ENCODE data around the gene ST3GAL6.

ST3GAL6 gene

DNA sequence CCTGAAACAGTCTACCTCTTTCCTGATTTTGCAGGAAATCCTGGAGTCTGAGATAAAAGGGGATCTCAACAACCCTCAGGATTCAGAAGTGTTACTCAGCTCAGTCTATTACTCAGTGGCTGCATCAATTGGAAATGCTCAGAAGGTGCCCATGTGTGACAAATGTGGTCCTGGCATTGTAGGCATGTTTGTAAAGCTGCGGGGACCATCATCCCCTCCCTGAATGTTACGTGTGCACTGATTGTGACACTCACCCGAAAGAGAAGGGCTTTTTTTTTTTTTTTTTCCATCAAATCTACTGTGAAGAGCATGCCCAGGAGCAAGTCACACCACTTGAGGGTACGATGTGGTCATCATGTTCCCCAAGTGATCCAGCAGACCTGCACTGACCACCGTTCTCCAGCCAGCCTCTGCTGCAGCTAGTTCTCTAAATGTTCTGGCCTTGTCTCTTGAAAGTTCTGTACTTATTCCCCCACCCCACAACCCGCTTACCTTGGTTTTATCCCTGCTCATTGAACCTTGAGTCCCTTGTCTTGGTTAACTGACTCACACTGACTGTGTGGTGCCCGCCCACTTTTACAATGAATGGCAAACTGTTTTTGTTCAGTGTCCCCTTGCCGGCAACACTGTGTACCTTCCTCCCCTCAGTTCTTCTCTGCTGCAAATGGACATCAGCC is 19.8 kb downstream of the ST3GAL6 start:
- Histone ChIP-seq H3K36me3 (ENCODE audit: control insufficient read depth in 2 of 2, insufficient read depth in 1 of 2, low read length in 2 of 2) (peaks cover 0 to 46% of the 10 kb centered on the region in 2 experiments; a peak in 1 of 3 replicates), H3K27ac (ENCODE audit: extremely low read depth, low read depth, low read length) (no peak overlapping the region), H3K4me3 (ENCODE audit: low read depth, low read length) (no peak overlapping the region), H3K4me1 (ENCODE audit: control insufficient read depth, insufficient read depth, low read length) (no peaks in the 10 kb centered on the region), H3K9me3 (ENCODE audit: control insufficient read depth, insufficient read depth, low read depth, low read length) (no peaks in the 10 kb centered on the region)
- POLR2A ChIA-PET, result no interaction called here
- CTCF ChIA-PET, result no interaction called here
- TF ChIP-seq ZNF529 (tag by site-specific recombination; IDR thresholded peaks at IDR 0.05; ENCODE audit: insufficient replicate concordance) (no peak), REPIN1 (tag by site-specific recombination; IDR thresholded peaks at IDR 0.05; ENCODE audit: low read depth) (no peak), ZNF416 (tag by site-specific recombination; IDR thresholded peaks at IDR 0.05) (no peak), ZNF530 (tag by site-specific recombination; IDR thresholded peaks at IDR 0.05; ENCODE audit: low read depth) (no peak), ZNF654 (tag by site-specific recombination; IDR thresholded peaks at IDR 0.05; ENCODE audit: low read depth) (no peak), SETDB1 (IDR thresholded peaks at IDR 0.05; ENCODE audit: insufficient read length, low read length) (no peak), ZNF624 (tag by site-specific recombination; IDR thresholded peaks at IDR 0.05) (no peak), ZNF341 (tag by site-specific recombination; IDR thresholded peaks at IDR 0.05; ENCODE audit: low read depth) (no peak), ZNF792 (tag by site-specific recombination; IDR thresholded peaks at IDR 0.05) (no peak), KLF10 (tag by site-specific recombination; IDR thresholded peaks at IDR 0.05) (no peak), KLF16 (tag by site-specific recombination; IDR thresholded peaks at IDR 0.05) (no peak)
- TF ChIP-seq, protein P1, sequence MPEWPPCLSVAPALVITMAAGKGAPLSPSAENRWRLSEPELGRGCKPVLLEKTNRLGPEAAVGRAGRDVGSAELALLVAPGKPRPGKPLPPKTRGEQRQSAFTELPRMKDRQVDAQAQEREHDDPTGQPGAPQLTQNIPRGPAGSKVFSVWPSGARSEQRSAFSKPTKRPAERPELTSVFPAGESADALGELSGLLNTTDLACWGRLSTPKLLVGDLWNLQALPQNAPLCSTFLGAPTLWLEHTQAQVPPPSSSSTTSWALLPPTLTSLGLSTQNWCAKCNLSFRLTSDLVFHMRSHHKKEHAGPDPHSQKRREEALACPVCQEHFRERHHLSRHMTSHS (tag by site-specific recombination; IDR thresholded peaks at IDR 0.05), result no peak
- TF ChIP-seq, protein P2, sequence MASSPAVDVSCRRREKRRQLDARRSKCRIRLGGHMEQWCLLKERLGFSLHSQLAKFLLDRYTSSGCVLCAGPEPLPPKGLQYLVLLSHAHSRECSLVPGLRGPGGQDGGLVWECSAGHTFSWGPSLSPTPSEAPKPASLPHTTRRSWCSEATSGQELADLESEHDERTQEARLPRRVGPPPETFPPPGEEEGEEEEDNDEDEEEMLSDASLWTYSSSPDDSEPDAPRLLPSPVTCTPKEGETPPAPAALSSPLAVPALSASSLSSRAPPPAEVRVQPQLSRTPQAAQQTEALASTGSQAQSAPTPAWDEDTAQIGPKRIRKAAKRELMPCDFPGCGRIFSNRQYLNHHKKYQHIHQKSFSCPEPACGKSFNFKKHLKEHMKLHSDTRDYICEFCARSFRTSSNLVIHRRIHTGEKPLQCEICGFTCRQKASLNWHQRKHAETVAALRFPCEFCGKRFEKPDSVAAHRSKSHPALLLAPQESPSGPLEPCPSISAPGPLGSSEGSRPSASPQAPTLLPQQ (tag by site-specific recombination; IDR thresholded peaks at IDR 0.05), result no peak
- TF ChIP-seq, protein P3, sequence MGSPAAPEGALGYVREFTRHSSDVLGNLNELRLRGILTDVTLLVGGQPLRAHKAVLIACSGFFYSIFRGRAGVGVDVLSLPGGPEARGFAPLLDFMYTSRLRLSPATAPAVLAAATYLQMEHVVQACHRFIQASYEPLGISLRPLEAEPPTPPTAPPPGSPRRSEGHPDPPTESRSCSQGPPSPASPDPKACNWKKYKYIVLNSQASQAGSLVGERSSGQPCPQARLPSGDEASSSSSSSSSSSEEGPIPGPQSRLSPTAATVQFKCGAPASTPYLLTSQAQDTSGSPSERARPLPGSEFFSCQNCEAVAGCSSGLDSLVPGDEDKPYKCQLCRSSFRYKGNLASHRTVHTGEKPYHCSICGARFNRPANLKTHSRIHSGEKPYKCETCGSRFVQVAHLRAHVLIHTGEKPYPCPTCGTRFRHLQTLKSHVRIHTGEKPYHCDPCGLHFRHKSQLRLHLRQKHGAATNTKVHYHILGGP (tag by site-specific recombination; IDR thresholded peaks at IDR 0.05), result no peak
- TF ChIP-seq, protein P4, sequence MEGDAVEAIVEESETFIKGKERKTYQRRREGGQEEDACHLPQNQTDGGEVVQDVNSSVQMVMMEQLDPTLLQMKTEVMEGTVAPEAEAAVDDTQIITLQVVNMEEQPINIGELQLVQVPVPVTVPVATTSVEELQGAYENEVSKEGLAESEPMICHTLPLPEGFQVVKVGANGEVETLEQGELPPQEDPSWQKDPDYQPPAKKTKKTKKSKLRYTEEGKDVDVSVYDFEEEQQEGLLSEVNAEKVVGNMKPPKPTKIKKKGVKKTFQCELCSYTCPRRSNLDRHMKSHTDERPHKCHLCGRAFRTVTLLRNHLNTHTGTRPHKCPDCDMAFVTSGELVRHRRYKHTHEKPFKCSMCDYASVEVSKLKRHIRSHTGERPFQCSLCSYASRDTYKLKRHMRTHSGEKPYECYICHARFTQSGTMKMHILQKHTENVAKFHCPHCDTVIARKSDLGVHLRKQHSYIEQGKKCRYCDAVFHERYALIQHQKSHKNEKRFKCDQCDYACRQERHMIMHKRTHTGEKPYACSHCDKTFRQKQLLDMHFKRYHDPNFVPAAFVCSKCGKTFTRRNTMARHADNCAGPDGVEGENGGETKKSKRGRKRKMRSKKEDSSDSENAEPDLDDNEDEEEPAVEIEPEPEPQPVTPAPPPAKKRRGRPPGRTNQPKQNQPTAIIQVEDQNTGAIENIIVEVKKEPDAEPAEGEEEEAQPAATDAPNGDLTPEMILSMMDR (tag by site-specific recombination; IDR thresholded peaks at IDR 0.05), result no peak

DNA sequence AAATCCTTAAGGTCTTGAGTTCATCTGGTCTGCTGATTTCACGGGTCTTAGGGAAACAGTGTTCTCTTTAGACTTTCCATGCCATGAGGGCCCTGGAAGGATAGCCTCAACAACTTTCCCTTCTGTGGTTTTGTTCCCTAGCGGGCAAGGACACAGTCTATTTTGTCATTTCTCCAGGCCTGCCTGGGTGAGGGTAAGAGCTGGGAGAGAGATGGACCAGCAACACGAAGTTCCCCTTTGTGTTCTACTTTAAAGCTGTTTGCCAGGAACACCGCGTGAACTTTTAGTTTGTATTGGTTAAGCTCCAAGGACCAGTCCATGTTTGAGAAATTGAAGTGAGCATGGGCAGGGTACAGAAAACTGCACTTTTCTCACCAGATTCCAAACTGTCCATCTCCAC is 20.9 kb downstream of the ST3GAL6 start:
- H3K4me3 ChIP-seq (ENCODE audit: low read depth, low read length), result no peak overlapping the region
- peaks cover 0 to 35% of the 10 kb centered on the region in 2 experiments; a peak in 1 of 3 replicates for H3K36me3 ChIP-seq (ENCODE audit: control insufficient read depth in 2 of 2, insufficient read depth in 1 of 2, low read length in 2 of 2)
- no peak overlapping the region for H3K27ac ChIP-seq (ENCODE audit: extremely low read depth, low read depth, low read length)
- no peaks in the 10 kb centered on the region for H3K4me1 ChIP-seq (ENCODE audit: control insufficient read depth, insufficient read depth, low read length)
- POLR2A ChIA-PET, result interaction anchor here (0.6 kb wide), 1 partner anchor 44 kb away, joined by 5 read pairs; no protein-coding TSS in a partner anchor
- TF ChIP-seq, protein P5, sequence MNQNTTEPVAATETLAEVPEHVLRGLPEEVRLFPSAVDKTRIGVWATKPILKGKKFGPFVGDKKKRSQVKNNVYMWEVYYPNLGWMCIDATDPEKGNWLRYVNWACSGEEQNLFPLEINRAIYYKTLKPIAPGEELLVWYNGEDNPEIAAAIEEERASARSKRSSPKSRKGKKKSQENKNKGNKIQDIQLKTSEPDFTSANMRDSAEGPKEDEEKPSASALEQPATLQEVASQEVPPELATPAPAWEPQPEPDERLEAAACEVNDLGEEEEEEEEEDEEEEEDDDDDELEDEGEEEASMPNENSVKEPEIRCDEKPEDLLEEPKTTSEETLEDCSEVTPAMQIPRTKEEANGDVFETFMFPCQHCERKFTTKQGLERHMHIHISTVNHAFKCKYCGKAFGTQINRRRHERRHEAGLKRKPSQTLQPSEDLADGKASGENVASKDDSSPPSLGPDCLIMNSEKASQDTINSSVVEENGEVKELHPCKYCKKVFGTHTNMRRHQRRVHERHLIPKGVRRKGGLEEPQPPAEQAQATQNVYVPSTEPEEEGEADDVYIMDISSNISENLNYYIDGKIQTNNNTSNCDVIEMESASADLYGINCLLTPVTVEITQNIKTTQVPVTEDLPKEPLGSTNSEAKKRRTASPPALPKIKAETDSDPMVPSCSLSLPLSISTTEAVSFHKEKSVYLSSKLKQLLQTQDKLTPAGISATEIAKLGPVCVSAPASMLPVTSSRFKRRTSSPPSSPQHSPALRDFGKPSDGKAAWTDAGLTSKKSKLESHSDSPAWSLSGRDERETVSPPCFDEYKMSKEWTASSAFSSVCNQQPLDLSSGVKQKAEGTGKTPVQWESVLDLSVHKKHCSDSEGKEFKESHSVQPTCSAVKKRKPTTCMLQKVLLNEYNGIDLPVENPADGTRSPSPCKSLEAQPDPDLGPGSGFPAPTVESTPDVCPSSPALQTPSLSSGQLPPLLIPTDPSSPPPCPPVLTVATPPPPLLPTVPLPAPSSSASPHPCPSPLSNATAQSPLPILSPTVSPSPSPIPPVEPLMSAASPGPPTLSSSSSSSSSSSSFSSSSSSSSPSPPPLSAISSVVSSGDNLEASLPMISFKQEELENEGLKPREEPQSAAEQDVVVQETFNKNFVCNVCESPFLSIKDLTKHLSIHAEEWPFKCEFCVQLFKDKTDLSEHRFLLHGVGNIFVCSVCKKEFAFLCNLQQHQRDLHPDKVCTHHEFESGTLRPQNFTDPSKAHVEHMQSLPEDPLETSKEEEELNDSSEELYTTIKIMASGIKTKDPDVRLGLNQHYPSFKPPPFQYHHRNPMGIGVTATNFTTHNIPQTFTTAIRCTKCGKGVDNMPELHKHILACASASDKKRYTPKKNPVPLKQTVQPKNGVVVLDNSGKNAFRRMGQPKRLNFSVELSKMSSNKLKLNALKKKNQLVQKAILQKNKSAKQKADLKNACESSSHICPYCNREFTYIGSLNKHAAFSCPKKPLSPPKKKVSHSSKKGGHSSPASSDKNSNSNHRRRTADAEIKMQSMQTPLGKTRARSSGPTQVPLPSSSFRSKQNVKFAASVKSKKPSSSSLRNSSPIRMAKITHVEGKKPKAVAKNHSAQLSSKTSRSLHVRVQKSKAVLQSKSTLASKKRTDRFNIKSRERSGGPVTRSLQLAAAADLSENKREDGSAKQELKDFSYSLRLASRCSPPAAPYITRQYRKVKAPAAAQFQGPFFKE (tag by site-specific recombination; IDR thresholded peaks at IDR 0.05; ENCODE audit: borderline replicate concordance), result no peak
- TF ChIP-seq IKZF3 (tag by site-specific recombination; IDR thresholded peaks at IDR 0.05) (no peak), ZBTB20 (tag by site-specific recombination; IDR thresholded peaks at IDR 0.05) (no peak), HOXC10 (CRISPR knock-in tag; IDR thresholded peaks at IDR 0.05) (no peak)
- TF ChIP-seq, protein P6, sequence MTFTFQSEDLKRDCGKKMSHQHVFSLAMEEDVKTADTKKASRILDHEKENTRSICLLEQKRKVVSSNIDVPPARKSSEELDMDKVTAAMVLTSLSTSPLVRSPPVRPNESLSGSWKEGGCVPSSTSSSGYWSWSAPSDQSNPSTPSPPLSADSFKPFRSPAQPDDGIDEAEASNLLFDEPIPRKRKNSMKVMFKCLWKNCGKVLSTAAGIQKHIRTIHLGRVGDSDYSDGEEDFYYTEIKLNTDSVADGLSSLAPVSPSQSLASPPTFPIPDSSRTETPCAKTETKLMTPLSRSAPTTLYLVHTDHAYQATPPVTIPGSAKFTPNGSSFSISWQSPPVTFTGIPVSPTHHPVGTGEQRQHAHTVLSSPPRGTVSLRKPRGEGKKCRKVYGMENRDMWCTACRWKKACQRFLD (tag by site-specific recombination; IDR thresholded peaks at IDR 0.05), result no peak
- CTCF ChIA-PET, result interaction anchor here (0.5 kb wide), 2 partner anchors 16 to 83 kb away, joined by 3 to 5 read pairs; no protein-coding TSS in a partner anchor
- H3K9me3 ChIP-seq (ENCODE audit: control insufficient read depth, insufficient read depth, low read depth, low read length), result no peaks in the 10 kb centered on the region

All from HEK293 (cell line).